ENCODE results near the gene RGS13. TPM values are rescaled to one million over a fixed set of nuclear protein-coding genes. Genes with fewer than 3 reads are reported as not detected.

Gene RGS13
- total RNA-seq, 4 donors from 2014 or later, result 0.77 to 1.9 (median 1.1) TPM; not detected in 1

GRCh38 chr1:192658255-192658654, 22.3 kb downstream of the RGS13 start:
- no peaks in the 10 kb centered on the region for H3K9me3 ChIP-seq
- H3K4me1 ChIP-seq, result no peaks in the 10 kb centered on the region
- H3K27me3 ChIP-seq, result no peaks in the 10 kb centered on the region
- H3K4me3 ChIP-seq, result no peak overlapping the region
- H3K27ac ChIP-seq, result no peak overlapping the region
- WGBS, 2 donors (ENCODE audit: low coverage in 1 of 2), result 83 to 86% methylated on average over 1 of the region's 1 CpG
- no peaks in the 10 kb centered on the region for H3K36me3 ChIP-seq
- ATAC-seq, result no peak
- no peak for TF ChIP-seq EP300 (IDR thresholded peaks at IDR 0.05)
- TF ChIP-seq POLR2AphosphoS5 (IDR thresholded peaks at IDR 0.05), result no peak

GRCh38 chr1:192660613-192661012, 24.7 kb downstream of the RGS13 start:
- no peaks in the 10 kb centered on the region for H3K9me3 ChIP-seq
- no peak overlapping the region for H3K4me3 ChIP-seq
- no peaks in the 10 kb centered on the region for H3K4me1 ChIP-seq
- no peak for TF ChIP-seq EP300 (IDR thresholded peaks at IDR 0.05)
- no peak for TF ChIP-seq POLR2AphosphoS5 (IDR thresholded peaks at IDR 0.05)
- no peak for TF ChIP-seq POLR2A (IDR thresholded peaks at IDR 0.05)
- no peak for TF ChIP-seq CTCF (IDR thresholded peaks at IDR 0.05)
- no peaks in the 10 kb centered on the region for H3K27me3 ChIP-seq
- no peak for ATAC-seq
- no peaks in the 10 kb centered on the region for H3K36me3 ChIP-seq
- 92 to 100% methylated on average over 2 of the region's 3 CpGs for WGBS, 2 donors (ENCODE audit: low coverage in 1 of 2)
- H3K27ac ChIP-seq, result no peak overlapping the region

- no peaks in the 10 kb centered on the region for H3K9me3 ChIP-seq
- TF ChIP-seq POLR2AphosphoS5 (IDR thresholded peaks at IDR 0.05) (no peak), EP300 (IDR thresholded peaks at IDR 0.05) (no peak), CTCF (IDR thresholded peaks at IDR 0.05) (no peak)
- no peaks in the 10 kb centered on the region for H3K27me3 ChIP-seq
- H3K4me1 ChIP-seq, result no peaks in the 10 kb centered on the region
- no peak overlapping the region for H3K4me3 ChIP-seq
- ATAC-seq, result no peak
- no peak overlapping the region for H3K27ac ChIP-seq
- H3K36me3 ChIP-seq, result no peaks in the 10 kb centered on the region
- no CpG with 5 or more reads among the region's 5 CpGs for WGBS, 2 donors (ENCODE audit: low coverage in 1 of 2)
These were observed 32.5 kb downstream of the RGS13 start for GRCh38 chr1:192668409-192668983.

- Histone ChIP-seq H3K4me1 (no peaks in the 10 kb centered on the region), H3K36me3 (no peaks in the 10 kb centered on the region), H3K27ac (no peak overlapping the region), H3K27me3 (no peaks in the 10 kb centered on the region), H3K4me3 (no peak overlapping the region), H3K9me3 (no peaks in the 10 kb centered on the region)
- WGBS, 2 donors (ENCODE audit: low coverage in 1 of 2), result 75 to 94% methylated on average over 1 of the region's 1 CpG
- ATAC-seq, result no peak
- TF ChIP-seq CTCF (IDR thresholded peaks at IDR 0.05) (no peak), POLR2AphosphoS5 (IDR thresholded peaks at IDR 0.05) (no peak), POLR2A (IDR thresholded peaks at IDR 0.05) (no peak)
These were observed 33.2 kb downstream of the RGS13 start for GRCh38 chr1:192669174-192669573.

GRCh38 chr1:192675716-192676115, 39.8 kb downstream of the RGS13 start:
- H3K4me1 ChIP-seq, result peaks cover 0 to 2% (median 0%) of the 10 kb centered on the region in 3 donors
- H3K36me3 ChIP-seq, result no peaks in the 10 kb centered on the region
- 76 to 91% methylated on average over 1 of the region's 1 CpG for WGBS, 2 donors (ENCODE audit: low coverage in 1 of 2)
- no peaks in the 10 kb centered on the region for H3K27me3 ChIP-seq
- no peaks in the 10 kb centered on the region for H3K9me3 ChIP-seq
- no peak for ATAC-seq
- H3K4me3 ChIP-seq, result no peak overlapping the region
- H3K27ac ChIP-seq, result no peak overlapping the region
- TF ChIP-seq POLR2A (IDR thresholded peaks at IDR 0.05) (no peak), CTCF (IDR thresholded peaks at IDR 0.05) (no peak), EP300 (IDR thresholded peaks at IDR 0.05) (no peak), POLR2AphosphoS5 (IDR thresholded peaks at IDR 0.05) (no peak)

Measured in gastroesophageal sphincter (tissue), 4 donors.